Measurements from ENCODE around the gene DACT2. TPM values are rescaled to one million over a fixed set of nuclear protein-coding genes. Genes with fewer than 3 reads are reported as not detected.

Gene DACT2
- total RNA-seq, 1 experiment from 2014 or later = 21.1 TPM

DNA sequence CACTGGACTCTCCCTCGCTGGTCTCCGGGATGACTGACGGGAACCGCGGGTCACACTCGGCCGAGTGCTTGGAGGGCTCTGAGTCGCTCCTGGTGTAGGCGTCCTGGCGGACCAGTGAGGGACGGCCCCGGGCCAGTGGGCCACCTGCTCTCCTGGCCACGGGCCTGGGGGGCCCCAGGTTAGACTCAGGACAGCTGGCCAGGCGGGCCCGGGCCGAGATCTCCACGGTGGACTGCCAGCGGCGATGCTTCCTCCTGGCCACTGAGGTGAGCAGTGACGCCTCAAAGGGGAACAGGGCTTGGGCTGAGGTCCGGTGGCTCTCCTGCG, 11.9 kb downstream of the DACT2 start:
- Histone ChIP-seq H3K36me3 (ENCODE audit: control insufficient read depth, insufficient read depth, low read length) (no peaks in the 10 kb centered on the region), H3K4me3 (ENCODE audit: low read depth, low read length) (no peak overlapping the region), H3K9me3 (no peaks in the 10 kb centered on the region), H3K4me1 (peaks cover 7% of the 10 kb centered on the region), H3K27me3 (replicated peaks; ENCODE audit: control insufficient read depth, insufficient read depth, low read length) (no peaks in the 10 kb centered on the region)
- Mint-ChIP-seq H3K9me3 (ENCODE audit: unreplicated experiment) (no peaks in the 10 kb centered on the region), H3K4me1 (ENCODE audit: low read depth, unreplicated experiment) (peaks cover 5% of the 10 kb centered on the region), H3K4me3 (ENCODE audit: unreplicated experiment) (no peak overlapping the region), H3K36me3 (ENCODE audit: insufficient read depth, unreplicated experiment) (peaks cover 22% of the 10 kb centered on the region), H3K27ac (ENCODE audit: unreplicated experiment) (no peak overlapping the region), H3K27me3 (ENCODE audit: insufficient read depth, unreplicated experiment) (no peaks in the 10 kb centered on the region)
- intact Hi-C loops (cut with micrococcal nuclease; ENCODE audit: unreplicated experiment) = no loop called here
- DNase-seq = no peak
- ChIA-PET POLR2A (no interaction called here), CTCF (no interaction called here)
- no TSS peak for BruUV-seq (replicated peaks)
- TF ChIP-seq, protein P1, sequence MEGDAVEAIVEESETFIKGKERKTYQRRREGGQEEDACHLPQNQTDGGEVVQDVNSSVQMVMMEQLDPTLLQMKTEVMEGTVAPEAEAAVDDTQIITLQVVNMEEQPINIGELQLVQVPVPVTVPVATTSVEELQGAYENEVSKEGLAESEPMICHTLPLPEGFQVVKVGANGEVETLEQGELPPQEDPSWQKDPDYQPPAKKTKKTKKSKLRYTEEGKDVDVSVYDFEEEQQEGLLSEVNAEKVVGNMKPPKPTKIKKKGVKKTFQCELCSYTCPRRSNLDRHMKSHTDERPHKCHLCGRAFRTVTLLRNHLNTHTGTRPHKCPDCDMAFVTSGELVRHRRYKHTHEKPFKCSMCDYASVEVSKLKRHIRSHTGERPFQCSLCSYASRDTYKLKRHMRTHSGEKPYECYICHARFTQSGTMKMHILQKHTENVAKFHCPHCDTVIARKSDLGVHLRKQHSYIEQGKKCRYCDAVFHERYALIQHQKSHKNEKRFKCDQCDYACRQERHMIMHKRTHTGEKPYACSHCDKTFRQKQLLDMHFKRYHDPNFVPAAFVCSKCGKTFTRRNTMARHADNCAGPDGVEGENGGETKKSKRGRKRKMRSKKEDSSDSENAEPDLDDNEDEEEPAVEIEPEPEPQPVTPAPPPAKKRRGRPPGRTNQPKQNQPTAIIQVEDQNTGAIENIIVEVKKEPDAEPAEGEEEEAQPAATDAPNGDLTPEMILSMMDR (IDR thresholded peaks at IDR 0.05; ENCODE audit: insufficient read depth in 1 of 2, low read depth in 1 of 2, low read length in 1 of 2, severe bottlenecking in 1 of 2, unreplicated experiment in 1 of 2) = no peak

DNA sequence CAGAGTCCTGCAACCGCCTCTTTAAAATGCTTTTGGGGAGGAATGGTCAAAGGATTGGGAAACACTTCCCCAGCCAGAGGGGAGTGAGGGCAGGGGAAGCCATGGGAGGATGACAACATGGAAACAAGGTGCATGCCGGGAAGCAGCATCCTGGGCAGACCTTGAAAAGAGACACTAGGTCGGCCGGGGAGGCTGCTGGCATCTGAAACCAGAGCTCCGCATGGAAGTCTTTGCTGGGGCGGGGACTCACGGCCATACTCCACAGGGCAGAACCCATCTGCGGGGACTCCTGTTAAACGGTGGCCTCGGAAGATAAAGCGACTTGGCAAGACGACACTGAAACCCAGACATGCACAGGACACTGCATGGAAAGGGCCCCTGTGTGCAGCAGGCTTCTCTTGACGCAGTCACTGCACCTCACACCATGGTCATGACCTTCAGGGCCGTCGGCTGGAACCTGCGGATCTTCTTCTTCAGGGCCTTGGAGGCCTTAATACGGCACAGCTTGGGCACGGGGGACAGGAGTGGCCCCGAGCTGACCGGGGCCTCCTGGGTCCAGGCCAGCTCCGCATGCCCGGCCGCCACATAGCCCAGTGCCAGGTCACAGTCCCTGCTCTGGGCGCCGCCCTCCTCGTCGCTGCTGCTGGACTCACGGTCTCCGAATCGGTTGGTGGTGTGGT, 12.4 kb downstream of the DACT2 start:
- Mint-ChIP-seq H3K36me3 (ENCODE audit: insufficient read depth, unreplicated experiment) (peaks cover 22% of the 10 kb centered on the region), H3K4me3 (ENCODE audit: unreplicated experiment) (no peak overlapping the region)

DNA sequence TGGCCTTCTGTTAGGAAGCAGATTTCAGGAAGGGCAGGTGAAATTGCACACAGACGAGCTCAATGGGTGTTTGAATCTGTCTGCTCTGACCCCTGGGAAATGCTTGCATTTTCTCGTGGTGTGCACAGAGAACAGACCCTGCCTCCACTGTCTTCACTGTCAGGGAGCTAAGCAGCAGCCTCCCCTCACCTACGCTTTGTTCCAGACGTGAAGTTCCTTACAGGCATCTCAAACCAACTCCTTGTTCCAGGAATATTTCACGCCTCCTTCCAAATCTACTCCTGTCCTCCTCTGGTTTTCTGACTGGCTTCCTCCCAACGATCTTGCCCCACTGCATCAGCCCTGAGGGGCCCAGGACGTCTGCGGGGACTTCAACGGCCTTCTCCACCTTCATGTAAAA, 13.7 kb downstream of the DACT2 start:
- DNase-seq = no peak
- no peaks in the 10 kb centered on the region for H3K27me3 ChIP-seq (replicated peaks; ENCODE audit: control insufficient read depth, insufficient read depth, low read length)
- Mint-ChIP-seq H3K4me3 (ENCODE audit: unreplicated experiment) (no peak overlapping the region), H3K27me3 (ENCODE audit: insufficient read depth, unreplicated experiment) (no peaks in the 10 kb centered on the region), H3K4me1 (ENCODE audit: low read depth, unreplicated experiment) (peaks cover 12% of the 10 kb centered on the region), H3K27ac (ENCODE audit: unreplicated experiment) (no peak overlapping the region), H3K9me3 (ENCODE audit: unreplicated experiment) (no peaks in the 10 kb centered on the region), H3K36me3 (ENCODE audit: insufficient read depth, unreplicated experiment) (peaks cover 22% of the 10 kb centered on the region)
- intact Hi-C loops (cut with micrococcal nuclease; ENCODE audit: unreplicated experiment) = no loop called here
- H3K36me3 ChIP-seq (ENCODE audit: control insufficient read depth, insufficient read depth, low read length) = no peaks in the 10 kb centered on the region
- BruUV-seq (replicated peaks) = no TSS peak
- ChIA-PET CTCF (no interaction called here), POLR2A (interaction anchor here (1.0 kb wide), 1 partner anchor 31 kb away, joined by 4 read pairs; no protein-coding TSS in a partner anchor)
- TF ChIP-seq, protein P1 (IDR thresholded peaks at IDR 0.05; ENCODE audit: insufficient read depth in 1 of 2, low read depth in 1 of 2, low read length in 1 of 2, severe bottlenecking in 1 of 2, unreplicated experiment in 1 of 2) = no peak
- no peak overlapping the region for H3K4me3 ChIP-seq (ENCODE audit: low read depth, low read length)
- peaks cover 24% of the 10 kb centered on the region for H3K4me1 ChIP-seq
- H3K9me3 ChIP-seq = no peaks in the 10 kb centered on the region

More for the DNA sequence above, 12.4 kb downstream of the DACT2 start:
- Mint-ChIP-seq H3K27ac (ENCODE audit: unreplicated experiment) (no peak overlapping the region), H3K4me1 (ENCODE audit: low read depth, unreplicated experiment) (peaks cover 5% of the 10 kb centered on the region), H3K9me3 (ENCODE audit: unreplicated experiment) (no peaks in the 10 kb centered on the region), H3K27me3 (ENCODE audit: insufficient read depth, unreplicated experiment) (no peaks in the 10 kb centered on the region)
- BruUV-seq (replicated peaks) = no TSS peak
- TF ChIP-seq, protein P1 (IDR thresholded peaks at IDR 0.05; ENCODE audit: insufficient read depth in 1 of 2, low read depth in 1 of 2, low read length in 1 of 2, severe bottlenecking in 1 of 2, unreplicated experiment in 1 of 2) = no peak
- ChIA-PET POLR2A (no interaction called here), CTCF (no interaction called here)
- Histone ChIP-seq H3K4me1 (peaks cover 12% of the 10 kb centered on the region), H3K9me3 (no peaks in the 10 kb centered on the region), H3K27me3 (replicated peaks; ENCODE audit: control insufficient read depth, insufficient read depth, low read length) (no peaks in the 10 kb centered on the region), H3K36me3 (ENCODE audit: control insufficient read depth, insufficient read depth, low read length) (no peaks in the 10 kb centered on the region), H3K4me3 (ENCODE audit: low read depth, low read length) (no peak overlapping the region)
- intact Hi-C loops (cut with micrococcal nuclease; ENCODE audit: unreplicated experiment) = no loop called here
- DNase-seq = no peak

All from Caco-2 (cell line).